ENCODE results near the gene DAPK1.

The DAPK1 gene

DNA sequence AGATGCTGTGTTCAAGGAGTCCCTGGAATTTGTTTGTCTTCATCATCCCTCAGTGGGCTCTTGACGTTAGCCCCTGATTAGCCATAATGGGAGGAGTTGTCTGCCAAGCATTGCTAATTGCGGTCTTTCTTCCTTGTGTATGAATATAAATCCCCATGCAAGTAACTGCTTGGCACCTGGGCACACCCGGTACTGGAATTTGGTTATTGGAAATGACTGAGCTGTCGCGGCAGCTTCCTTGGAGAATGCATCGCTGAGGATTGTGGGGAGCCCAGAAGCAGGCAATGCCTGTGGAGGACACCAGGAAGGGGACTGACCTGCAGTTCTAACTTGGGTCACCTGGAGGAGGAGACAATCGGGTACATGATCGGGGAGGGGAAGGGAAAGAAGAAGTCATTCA lies 174.9 kb downstream of the DAPK1 start:
- no peak overlapping the region for H3K27ac ChIP-seq (ENCODE audit: low read depth, low read length)
- WGBS, result 97% methylated on average over 8 of the region's 8 CpGs
- H3K4me1 ChIP-seq (ENCODE audit: insufficient read depth, low read length), result no peaks in the 10 kb centered on the region
- H3K36me3 ChIP-seq (ENCODE audit: insufficient read depth, low read length), result peaks cover 40% of the 10 kb centered on the region
- H3K9me3 ChIP-seq (ENCODE audit: insufficient read depth, low read depth, low read length), result no peaks in the 10 kb centered on the region
- H3K4me3 ChIP-seq (ENCODE audit: low read length), result no peak overlapping the region
- H3K9ac ChIP-seq (ENCODE audit: low read depth, low read length), result no peak overlapping the region
- H3K27me3 ChIP-seq (ENCODE audit: insufficient read depth, low read length), result no peaks in the 10 kb centered on the region

DNA sequence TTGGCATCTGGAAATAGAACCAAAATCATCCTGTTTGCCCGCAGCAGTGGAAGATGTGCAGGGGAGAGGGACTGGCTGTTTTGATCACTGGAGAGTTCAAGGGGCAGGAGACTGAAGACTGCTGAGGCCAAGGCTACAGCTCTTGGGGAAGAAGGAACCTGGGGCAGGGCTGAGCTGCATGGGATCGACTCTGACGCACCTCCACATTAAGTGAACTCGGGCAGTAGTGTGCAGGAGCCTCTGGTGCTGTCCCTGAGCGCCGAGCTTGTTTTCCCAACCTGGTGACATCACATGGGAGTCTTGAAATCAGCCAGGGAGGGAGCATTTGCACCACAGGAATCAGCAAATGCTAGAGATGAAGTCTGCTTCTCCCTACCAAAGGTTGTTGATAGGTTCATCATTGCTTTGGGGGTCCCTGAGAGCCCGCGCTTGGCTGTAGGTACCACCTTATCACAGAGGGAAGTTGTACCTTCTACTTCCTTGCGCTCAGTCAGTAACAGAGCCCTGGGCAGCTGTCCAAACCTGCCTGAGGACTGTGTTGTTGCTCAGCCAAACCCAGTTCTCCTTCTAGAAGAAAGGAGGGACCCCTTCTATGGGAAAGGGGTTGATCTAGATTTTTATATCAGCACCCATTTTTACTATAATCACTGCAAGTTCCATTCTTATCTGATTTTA lies 175.9 kb downstream of the DAPK1 start:
- Histone ChIP-seq H3K4me3 (ENCODE audit: low read length) (no peak overlapping the region), H3K4me1 (ENCODE audit: insufficient read depth, low read length) (no peaks in the 10 kb centered on the region), H3K9ac (ENCODE audit: low read depth, low read length) (no peak overlapping the region), H3K27ac (ENCODE audit: low read depth, low read length) (no peak overlapping the region), H3K9me3 (ENCODE audit: insufficient read depth, low read depth, low read length) (no peaks in the 10 kb centered on the region), H3K27me3 (ENCODE audit: insufficient read depth, low read length) (no peaks in the 10 kb centered on the region), H3K36me3 (ENCODE audit: insufficient read depth, low read length) (peaks cover 30% of the 10 kb centered on the region)
- 96% methylated on average over 9 of the region's 9 CpGs for WGBS

DNA sequence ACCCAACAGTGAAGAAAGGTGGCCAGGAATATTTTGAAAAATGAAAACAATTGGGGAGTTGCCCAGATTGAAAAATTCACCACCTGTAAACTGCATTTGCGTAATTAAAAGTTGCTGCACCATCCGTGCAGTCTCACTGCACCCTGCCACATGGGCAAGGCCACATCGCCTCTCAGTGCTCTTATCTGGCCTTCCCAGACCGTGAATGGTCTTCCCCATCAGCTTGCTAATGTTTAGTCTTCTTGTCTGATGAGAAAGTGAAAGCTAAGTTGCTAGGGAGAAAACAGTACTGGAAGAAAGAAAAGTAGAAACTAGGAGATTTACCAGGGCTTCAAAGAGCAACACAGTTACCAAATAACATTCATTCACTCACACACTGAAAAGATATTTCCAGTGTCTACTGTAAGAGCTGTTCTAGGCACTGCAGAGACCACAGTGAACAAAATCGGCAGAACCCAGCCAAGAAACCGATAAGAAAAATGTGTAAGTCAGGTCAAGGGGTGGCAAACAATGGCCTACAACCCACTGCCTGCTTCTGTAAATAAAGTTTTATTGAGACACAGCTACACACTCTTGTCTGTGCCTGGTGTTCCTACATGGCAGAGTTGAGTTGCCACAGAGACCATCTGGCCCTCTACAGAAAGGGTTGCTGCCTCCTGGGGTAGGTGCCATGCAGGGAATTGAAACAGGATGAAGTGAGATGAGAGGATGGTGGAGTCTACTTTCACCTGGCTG lies 177.1 kb downstream of the DAPK1 start:
- WGBS, result 95% methylated on average over 6 of the region's 6 CpGs
- Histone ChIP-seq H3K4me1 (ENCODE audit: insufficient read depth, low read length) (no peaks in the 10 kb centered on the region), H3K9ac (ENCODE audit: low read depth, low read length) (no peak overlapping the region), H3K27me3 (ENCODE audit: insufficient read depth, low read length) (no peaks in the 10 kb centered on the region), H3K4me3 (ENCODE audit: low read length) (no peak overlapping the region), H3K9me3 (ENCODE audit: insufficient read depth, low read depth, low read length) (no peaks in the 10 kb centered on the region), H3K27ac (ENCODE audit: low read depth, low read length) (no peak overlapping the region), H3K36me3 (ENCODE audit: insufficient read depth, low read length) (peaks cover 25% of the 10 kb centered on the region)

DNA sequence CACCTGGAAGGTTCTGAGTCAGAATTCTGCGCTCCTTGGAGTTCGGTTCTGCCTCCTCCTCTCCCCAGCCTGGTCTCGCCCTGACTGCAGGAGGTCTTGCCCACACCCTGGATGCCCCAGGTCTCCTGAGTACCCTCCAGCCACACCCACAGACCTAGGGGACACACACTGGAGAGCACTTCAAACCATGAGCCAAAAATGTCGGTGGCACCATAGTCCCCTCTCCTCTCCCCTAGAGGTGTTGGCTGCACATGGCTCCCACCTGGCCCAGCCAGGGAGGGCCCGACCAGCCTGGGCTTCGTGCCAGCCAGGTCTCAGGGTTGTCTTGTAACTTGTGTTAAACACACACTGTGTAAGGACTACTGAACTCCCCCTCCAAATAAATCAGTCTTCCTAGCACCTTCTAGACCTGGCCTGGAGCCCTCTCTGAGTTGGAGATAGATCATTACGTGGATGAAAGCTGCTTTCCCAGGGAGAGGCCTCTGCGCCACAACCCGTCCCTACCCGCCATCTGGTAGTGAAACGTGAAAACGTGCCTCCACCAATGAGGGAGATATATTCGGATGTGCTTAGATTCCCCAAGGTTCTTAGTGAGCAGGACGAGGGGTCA lies 178.3 kb downstream of the DAPK1 start:
- Histone ChIP-seq H3K27me3 (ENCODE audit: insufficient read depth, low read length) (no peaks in the 10 kb centered on the region), H3K4me1 (ENCODE audit: insufficient read depth, low read length) (no peaks in the 10 kb centered on the region), H3K9ac (ENCODE audit: low read depth, low read length) (no peak overlapping the region), H3K36me3 (ENCODE audit: insufficient read depth, low read length) (peaks cover 26% of the 10 kb centered on the region), H3K4me3 (ENCODE audit: low read length) (no peak overlapping the region), H3K9me3 (ENCODE audit: insufficient read depth, low read depth, low read length) (no peaks in the 10 kb centered on the region), H3K27ac (ENCODE audit: low read depth, low read length) (no peak overlapping the region)
- 89% methylated on average over 14 of the region's 14 CpGs for WGBS

DNA sequence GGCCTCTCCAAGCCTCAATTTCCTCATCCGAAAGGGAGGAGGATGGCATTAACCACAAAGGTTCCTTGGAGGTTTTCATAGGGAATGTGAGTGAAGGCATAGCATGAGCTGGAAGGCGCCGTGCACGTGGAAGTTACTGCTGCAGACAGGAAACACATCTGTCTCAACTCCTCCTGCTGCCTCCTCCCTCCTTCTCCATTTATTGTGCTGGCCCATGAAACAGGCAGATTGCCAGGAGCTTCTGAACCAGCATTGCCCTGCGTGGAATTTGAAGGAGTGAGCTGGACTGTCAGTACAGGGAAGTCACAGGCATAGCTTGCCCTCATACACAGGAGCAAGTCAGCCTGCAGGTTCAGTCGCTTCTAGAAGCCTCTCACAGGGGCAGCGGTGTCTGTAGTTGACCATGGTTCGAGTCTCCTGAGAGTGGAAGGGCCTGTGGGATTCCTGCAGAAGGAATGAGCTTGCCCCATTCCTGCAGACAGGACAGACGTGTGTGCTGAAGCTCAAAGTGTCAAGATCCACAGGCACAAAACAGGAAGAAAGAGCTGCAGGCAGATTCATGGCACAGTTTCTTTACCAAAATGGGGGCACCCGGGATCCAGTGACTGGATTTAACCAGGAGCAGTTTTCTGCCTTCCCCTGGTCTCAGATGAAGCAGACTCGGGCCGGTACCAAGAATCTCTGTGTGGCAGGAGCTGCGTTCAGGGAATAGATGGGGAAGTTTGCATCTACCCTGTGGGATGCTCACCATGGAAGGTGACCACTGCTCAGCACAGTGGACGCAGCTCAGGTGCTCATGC lies 179.5 kb downstream of the DAPK1 start:
- no peaks in the 10 kb centered on the region for H3K9me3 ChIP-seq (ENCODE audit: insufficient read depth, low read depth, low read length)
- no peak overlapping the region for H3K4me3 ChIP-seq (ENCODE audit: low read length)
- H3K27me3 ChIP-seq (ENCODE audit: insufficient read depth, low read length), result no peaks in the 10 kb centered on the region
- 93% methylated on average over 14 of the region's 14 CpGs for WGBS
- H3K36me3 ChIP-seq (ENCODE audit: insufficient read depth, low read length), result peaks cover 28% of the 10 kb centered on the region
- H3K4me1 ChIP-seq (ENCODE audit: insufficient read depth, low read length), result no peaks in the 10 kb centered on the region
- no peak overlapping the region for H3K9ac ChIP-seq (ENCODE audit: low read depth, low read length)
- H3K27ac ChIP-seq (ENCODE audit: low read depth, low read length), result no peak overlapping the region

DNA sequence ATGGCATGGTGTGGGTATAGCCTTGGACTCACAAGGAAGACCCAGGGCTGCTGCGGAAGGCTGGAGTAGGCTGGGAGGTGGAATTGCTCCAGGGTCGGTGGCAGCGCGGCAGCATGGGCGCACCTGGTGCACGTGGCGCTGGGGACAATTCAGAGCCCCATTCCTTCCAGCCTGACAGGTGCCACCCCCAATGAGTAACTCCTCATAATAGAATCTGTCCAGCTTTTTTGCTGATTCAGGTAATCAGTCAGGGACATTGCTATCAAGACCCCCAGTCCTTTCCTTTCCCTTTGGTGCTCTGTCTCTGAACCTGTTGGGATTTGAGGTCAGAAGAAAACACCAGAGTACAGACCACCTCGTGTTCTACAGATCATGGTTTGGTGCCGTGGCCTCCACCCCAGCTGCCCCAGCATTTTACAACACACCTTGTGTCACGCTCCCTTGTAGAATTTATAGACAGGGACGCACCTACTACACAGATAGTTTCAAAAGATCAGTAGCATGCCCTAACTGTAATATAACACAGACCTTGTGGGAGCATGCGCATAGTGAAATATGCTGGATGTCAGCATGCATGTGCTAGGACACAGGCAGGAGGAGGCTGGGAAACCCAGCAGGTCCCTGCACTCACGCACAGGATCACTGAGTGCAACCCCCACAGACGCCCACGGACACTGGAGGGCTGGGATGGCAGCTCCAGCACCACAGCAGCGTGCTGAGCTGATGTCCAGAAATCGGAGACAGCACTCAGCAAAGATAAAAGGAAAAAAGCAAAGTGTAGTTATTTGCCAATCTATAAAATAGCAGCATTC lies 180.3 kb downstream of the DAPK1 start:
- H3K4me1 ChIP-seq (ENCODE audit: insufficient read depth, low read length), result no peaks in the 10 kb centered on the region
- 91% methylated on average over 17 of the region's 17 CpGs for WGBS
- H3K27me3 ChIP-seq (ENCODE audit: insufficient read depth, low read length), result no peaks in the 10 kb centered on the region
- no peak overlapping the region for H3K27ac ChIP-seq (ENCODE audit: low read depth, low read length)
- H3K9ac ChIP-seq (ENCODE audit: low read depth, low read length), result no peak overlapping the region
- H3K36me3 ChIP-seq (ENCODE audit: insufficient read depth, low read length), result peaks cover 34% of the 10 kb centered on the region
- H3K9me3 ChIP-seq (ENCODE audit: insufficient read depth, low read depth, low read length), result no peaks in the 10 kb centered on the region
- no peak overlapping the region for H3K4me3 ChIP-seq (ENCODE audit: low read length)

DNA sequence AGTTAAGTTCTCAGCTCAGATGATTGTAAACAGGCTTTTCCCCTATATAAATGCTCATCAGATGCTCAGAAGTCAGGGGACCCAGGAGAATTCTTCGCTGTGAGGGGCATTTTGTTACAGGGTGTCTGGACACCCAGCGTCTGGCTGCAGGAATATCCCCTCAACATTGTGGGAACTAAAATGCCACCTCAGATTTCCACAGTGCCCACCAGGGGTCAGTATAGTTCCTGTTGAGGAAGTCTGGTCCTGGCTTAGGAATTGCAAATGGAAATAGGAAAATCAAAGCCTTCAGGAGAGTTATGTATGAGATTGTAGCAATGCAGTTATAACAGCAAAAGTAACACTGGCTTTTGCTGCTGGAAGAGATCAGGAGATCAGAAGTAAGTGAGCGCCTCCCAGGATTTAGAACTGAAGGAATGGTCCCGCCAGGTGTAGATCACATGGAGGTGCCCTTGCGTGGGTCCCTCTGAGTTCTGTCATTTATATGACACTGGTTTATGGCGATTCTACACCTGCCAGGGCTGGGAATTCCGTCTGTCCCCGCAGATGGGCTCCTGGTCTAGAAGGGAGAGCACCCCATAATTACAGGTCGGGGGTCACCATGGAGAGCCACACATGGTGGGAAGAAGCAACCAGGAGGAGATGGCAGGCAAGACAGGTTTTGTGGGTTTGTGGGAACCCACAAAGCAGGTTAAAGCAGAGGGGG lies 181.1 kb downstream of the DAPK1 start:
- Histone ChIP-seq H3K9me3 (ENCODE audit: insufficient read depth, low read depth, low read length) (no peaks in the 10 kb centered on the region), H3K4me1 (ENCODE audit: insufficient read depth, low read length) (no peaks in the 10 kb centered on the region), H3K4me3 (ENCODE audit: low read length) (no peak overlapping the region), H3K27ac (ENCODE audit: low read depth, low read length) (no peak overlapping the region), H3K27me3 (ENCODE audit: insufficient read depth, low read length) (no peaks in the 10 kb centered on the region), H3K9ac (ENCODE audit: low read depth, low read length) (no peak overlapping the region), H3K36me3 (ENCODE audit: insufficient read depth, low read length) (peaks cover 29% of the 10 kb centered on the region)
- WGBS, result 90% methylated on average over 9 of the region's 9 CpGs

DNA sequence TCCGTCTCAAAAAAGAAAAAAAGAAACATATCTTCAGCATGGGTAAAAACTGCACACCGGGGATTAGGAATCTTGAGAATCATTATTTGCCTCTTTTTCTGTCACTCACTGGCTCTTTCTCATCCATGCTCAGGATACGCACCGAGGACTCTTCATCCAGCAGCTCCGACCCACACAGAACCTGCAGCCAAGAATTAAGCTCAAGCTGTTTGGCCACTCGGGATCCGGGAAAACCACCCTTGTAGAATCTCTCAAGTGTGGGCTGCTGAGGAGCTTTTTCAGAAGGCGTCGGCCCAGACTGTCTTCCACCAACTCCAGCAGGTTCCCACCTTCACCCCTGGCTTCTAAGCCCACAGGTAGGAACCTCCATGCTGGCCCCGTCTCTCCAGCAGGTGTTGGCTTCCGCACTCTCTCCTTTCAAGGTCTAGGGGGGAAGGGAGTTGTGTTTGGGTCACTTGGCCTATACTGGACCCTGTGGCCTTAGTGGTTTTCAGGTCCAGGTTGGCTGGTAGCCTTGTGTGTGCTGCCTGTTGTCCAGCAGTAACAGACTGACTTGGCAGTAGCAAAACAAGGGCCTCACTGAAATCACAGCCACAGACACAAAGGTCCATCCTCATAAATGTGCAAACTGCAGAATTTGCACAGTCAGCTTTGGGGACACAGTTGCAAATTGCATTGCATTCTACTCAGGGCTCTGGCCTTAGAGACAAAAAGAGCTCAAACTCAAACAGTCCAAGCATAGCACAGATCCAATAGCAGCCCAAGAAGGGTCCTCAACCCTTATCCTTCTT lies 183.8 kb downstream of the DAPK1 start:
- WGBS, result 93% methylated on average over 11 of the region's 11 CpGs
- no peaks in the 10 kb centered on the region for H3K27me3 ChIP-seq (ENCODE audit: insufficient read depth, low read length)
- H3K4me1 ChIP-seq (ENCODE audit: insufficient read depth, low read length), result no peaks in the 10 kb centered on the region
- no peak overlapping the region for H3K9ac ChIP-seq (ENCODE audit: low read depth, low read length)
- peaks cover 46% of the 10 kb centered on the region for H3K36me3 ChIP-seq (ENCODE audit: insufficient read depth, low read length)
- H3K9me3 ChIP-seq (ENCODE audit: insufficient read depth, low read depth, low read length), result no peaks in the 10 kb centered on the region
- no peak overlapping the region for H3K4me3 ChIP-seq (ENCODE audit: low read length)
- no peak overlapping the region for H3K27ac ChIP-seq (ENCODE audit: low read depth, low read length)

DNA sequence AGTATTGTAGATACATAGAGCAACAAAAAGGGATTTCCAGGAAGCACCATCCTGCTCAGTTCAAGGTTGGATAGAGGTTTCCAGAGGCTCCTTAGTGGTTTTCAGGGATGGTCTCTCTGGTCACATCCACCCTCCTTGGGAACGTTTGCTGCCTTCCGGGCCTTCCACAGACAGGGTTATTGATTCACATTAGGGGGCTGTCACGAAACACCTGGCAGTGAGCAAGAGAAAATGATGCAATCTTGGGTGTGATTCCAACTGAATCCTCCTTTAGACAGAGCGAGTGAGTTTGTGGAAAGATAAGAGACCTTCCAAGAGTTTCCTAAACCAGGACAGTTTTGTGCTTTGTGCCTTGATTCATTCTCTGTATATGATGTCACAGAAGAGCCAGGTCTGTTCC lies 184.4 kb downstream of the DAPK1 start:
- Histone ChIP-seq H3K4me3 (ENCODE audit: low read length) (no peak overlapping the region), H3K27ac (ENCODE audit: low read depth, low read length) (no peak overlapping the region), H3K9me3 (ENCODE audit: insufficient read depth, low read depth, low read length) (no peaks in the 10 kb centered on the region), H3K36me3 (ENCODE audit: insufficient read depth, low read length) (peaks cover 53% of the 10 kb centered on the region), H3K27me3 (ENCODE audit: insufficient read depth, low read length) (no peaks in the 10 kb centered on the region), H3K4me1 (ENCODE audit: insufficient read depth, low read length) (no peaks in the 10 kb centered on the region), H3K9ac (ENCODE audit: low read depth, low read length) (no peak overlapping the region)
- 95% methylated on average over 4 of the region's 4 CpGs for WGBS
